Hepatocyte (in vitro differentiated cells): Measurements from ENCODE around the gene HEXB.

ENCODE experiments used
- EZH2 ChIP-seq: fragments of 200-600 bp; sonication (generic); IDR thresholded peaks from 2 replicates; pipeline ENCODE4 v1.6.1; 2016; ENCODE audit warnings: antibody characterized with exemption, mild to moderate bottlenecking, borderline replicate concordance
- EZH2phosphoT487 ChIP-seq: fragments of 200-600 bp; sonication (generic); IDR thresholded peaks from one replicate; pipeline ENCODE4 v1.6.1; 2018; ENCODE audit warnings: antibody characterized with exemption, mild to moderate bottlenecking, low read depth, moderate library complexity; ENCODE audit not compliant: unreplicated experiment, severe bottlenecking
- TF ChIP-seq, protein P1 (sequence below): fragments of 200-600 bp; sonication (generic); IDR thresholded peaks from 2 replicates; pipeline ENCODE4 v1.5.1; 2016; ENCODE audit warnings: antibody characterized with exemption, mild to moderate bottlenecking; ENCODE audit not compliant: poor library complexity

DNA sequence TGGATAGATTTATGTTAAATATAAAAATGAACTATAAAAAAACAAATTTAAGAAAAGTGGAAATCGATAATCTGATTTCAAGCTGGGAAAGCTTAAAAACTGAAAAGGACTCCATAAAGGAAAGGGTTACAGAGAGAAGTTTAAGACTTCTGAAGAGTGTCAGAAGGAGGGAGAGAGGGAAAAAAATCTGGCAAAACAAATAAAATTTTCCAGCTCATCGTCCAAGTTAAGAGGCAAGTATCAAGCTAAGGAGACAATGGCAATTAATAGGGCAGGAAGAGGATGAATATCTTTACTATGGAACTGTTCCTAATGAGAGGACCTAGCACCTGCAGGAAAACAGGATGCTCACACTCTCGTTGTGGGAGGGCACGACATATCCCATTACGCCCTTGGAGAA, 20.5 kb upstream of the HEXB start:
- TF ChIP-seq, protein P1, sequence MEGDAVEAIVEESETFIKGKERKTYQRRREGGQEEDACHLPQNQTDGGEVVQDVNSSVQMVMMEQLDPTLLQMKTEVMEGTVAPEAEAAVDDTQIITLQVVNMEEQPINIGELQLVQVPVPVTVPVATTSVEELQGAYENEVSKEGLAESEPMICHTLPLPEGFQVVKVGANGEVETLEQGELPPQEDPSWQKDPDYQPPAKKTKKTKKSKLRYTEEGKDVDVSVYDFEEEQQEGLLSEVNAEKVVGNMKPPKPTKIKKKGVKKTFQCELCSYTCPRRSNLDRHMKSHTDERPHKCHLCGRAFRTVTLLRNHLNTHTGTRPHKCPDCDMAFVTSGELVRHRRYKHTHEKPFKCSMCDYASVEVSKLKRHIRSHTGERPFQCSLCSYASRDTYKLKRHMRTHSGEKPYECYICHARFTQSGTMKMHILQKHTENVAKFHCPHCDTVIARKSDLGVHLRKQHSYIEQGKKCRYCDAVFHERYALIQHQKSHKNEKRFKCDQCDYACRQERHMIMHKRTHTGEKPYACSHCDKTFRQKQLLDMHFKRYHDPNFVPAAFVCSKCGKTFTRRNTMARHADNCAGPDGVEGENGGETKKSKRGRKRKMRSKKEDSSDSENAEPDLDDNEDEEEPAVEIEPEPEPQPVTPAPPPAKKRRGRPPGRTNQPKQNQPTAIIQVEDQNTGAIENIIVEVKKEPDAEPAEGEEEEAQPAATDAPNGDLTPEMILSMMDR, result no peak
- TF ChIP-seq EZH2 (no peak), EZH2phosphoT487 (no peak)
